Uterus (tissue), 2 donors: ENCODE results near the gene CKM.

Source experiments
- CTCF ChIP-seq, 4 experiments: fragments of 200-600 bp in 2 of 4; fragments of 450-650 bp in 2 of 4; sonication (generic) in 2 of 4; IDR thresholded peaks; one replicate each; pipeline ENCODE4 v1.5.1; 2016 to 2019; ENCODE audit warnings: antibody characterized with exemption in 4 of 4, mild to moderate bottlenecking in 2 of 4, moderate library complexity in 1 of 4
- POLR2A ChIP-seq, 2 donors: fragments of 450-650 bp; IDR thresholded peaks; one replicate each; pipeline ENCODE4 v1.6.1; 2016; ENCODE audit warnings: antibody characterized with exemption in 2 of 2, mild to moderate bottlenecking in 1 of 2, moderate library complexity in 1 of 2

- TF ChIP-seq POLR2A (IDR thresholded peaks at IDR 0.05) (no peak), CTCF (IDR thresholded peaks at IDR 0.05) (no peak)
Measured at GRCh38 chr19:45346449-45346848, 23.8 kb upstream of the CKM start.
